HUES6 (cell line): Measurements from ENCODE around the gene ZNF487.
"Not testable (repeated sequence)": the region's sequence is repeated elsewhere in the genome, so short reads cannot be mapped to it uniquely, and the experiment has no call there.

ENCODE experiments used
- H3K27ac ChIP-seq: 2 replicates; pipeline ENCODE4 v1.7.0; 2013; ENCODE audit warnings: low read depth, mild to moderate bottlenecking, low read length, inconsistent platforms
- H3K27me3 ChIP-seq: 2 replicates; pipeline ENCODE4 v1.6.1; 2013; ENCODE audit warnings: low read length; ENCODE audit not compliant: control insufficient read depth, insufficient read depth
- H3K36me3 ChIP-seq: 2 replicates; pipeline ENCODE4 v1.6.1; 2013; ENCODE audit warnings: low read length; ENCODE audit not compliant: control insufficient read depth, insufficient read depth
- H3K4me1 ChIP-seq: 2 replicates; pipeline ENCODE4 v1.6.1; 2013; ENCODE audit warnings: low read length; ENCODE audit not compliant: control insufficient read depth, insufficient read depth
- H3K4me3 ChIP-seq: 2 replicates; pipeline ENCODE4 v1.5.1; 2013; ENCODE audit warnings: low read depth, low read length
- H3K9ac ChIP-seq: one replicate; pipeline ENCODE4 v1.6.1; 2013; ENCODE audit warnings: mild to moderate bottlenecking, low read length
- H3K9me3 ChIP-seq: 2 replicates; pipeline ENCODE4 v1.6.1; 2013; ENCODE audit warnings: low read depth, low read length; ENCODE audit not compliant: control insufficient read depth, insufficient read depth

ZNF487 gene

GRCh38 chr10:43465736-43466120 lies 28.8 kb downstream of the ZNF487 start:
- not testable (repeated sequence) for H3K36me3 ChIP-seq, H3K4me3 ChIP-seq, H3K4me1 ChIP-seq, H3K9ac ChIP-seq, H3K27ac ChIP-seq, H3K9me3 ChIP-seq, H3K27me3 ChIP-seq

- Histone ChIP-seq H3K9me3 (peaks cover 4% of the 10 kb centered on the region; the same call in 1 of the 2 replicates), H3K4me3 (no peak overlapping the region), H3K27me3 (no peaks in the 10 kb centered on the region), H3K9ac (no peak overlapping the region), H3K36me3 (no peaks in the 10 kb centered on the region), H3K27ac (no peak overlapping the region), H3K4me1 (no peaks in the 10 kb centered on the region)
Measured at GRCh38 chr10:43471146-43471545, 34.2 kb downstream of the ZNF487 start.

DNA sequence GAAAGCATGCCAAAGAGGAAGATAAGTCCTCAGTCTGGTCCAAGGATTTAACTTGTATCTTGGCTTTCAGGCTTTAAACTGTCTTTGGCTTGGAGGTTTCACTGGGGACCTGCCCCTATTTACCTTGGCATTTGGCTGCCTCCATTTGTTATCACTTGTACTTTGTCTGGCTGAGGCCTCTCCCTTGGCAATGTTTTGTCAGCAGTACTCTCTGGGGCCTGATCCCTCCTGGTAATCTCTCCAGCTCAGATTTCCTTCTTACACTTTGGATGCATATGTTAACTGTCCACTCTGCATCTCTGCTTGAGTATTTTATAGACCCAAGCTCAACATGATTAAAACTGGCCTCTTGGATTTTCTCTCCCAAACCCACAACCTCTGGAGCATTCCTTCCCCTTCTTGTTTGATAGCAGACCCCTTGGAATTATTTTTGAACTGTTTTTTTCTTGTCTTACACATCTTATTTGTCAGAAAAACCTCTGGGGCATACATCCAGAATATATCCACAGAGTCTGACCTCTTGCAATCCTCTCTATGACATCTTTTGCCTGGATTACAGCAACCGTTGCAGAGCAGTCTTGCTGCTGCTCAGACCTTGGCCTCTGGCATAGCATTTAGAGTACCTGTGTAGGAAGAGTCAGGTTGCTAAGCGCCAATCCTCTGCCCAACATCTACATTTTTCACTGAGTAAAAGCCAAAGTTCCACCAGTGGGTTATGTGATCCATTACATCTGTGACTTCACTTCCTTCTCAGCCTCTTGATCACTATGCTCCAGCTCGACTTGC lies 35.2 kb downstream of the ZNF487 start:
- no peak overlapping the region for H3K4me3 ChIP-seq
- H3K4me1 ChIP-seq: no peaks in the 10 kb centered on the region
- H3K27ac ChIP-seq: no peak overlapping the region
- H3K9ac ChIP-seq: no peak overlapping the region
- H3K27me3 ChIP-seq: no peaks in the 10 kb centered on the region
- peaks cover 4% of the 10 kb centered on the region; the same call in 1 of the 2 replicates for H3K9me3 ChIP-seq
- no peaks in the 10 kb centered on the region for H3K36me3 ChIP-seq

DNA sequence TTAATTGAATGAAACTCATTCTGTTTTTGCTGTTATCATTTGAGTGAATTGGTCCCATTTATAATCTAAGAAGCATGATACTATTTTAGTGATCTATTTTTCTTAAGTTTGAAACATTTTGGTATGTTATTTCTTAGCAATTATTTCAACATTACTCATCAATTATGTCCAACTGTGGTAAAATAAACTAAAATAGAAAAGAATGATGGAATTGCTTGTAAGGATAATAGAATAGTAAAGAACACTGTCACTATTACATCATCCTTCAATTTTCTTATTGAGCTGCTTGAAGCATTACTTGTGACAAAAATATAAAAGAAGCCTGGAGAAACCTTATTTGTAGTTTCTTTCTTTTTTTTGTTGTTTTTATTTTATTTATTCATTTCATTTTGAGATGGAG lies 42.4 kb downstream of the ZNF487 start:
- Histone ChIP-seq H3K4me3 (no peak overlapping the region), H3K36me3 (no peaks in the 10 kb centered on the region; the same call in 1 of the 2 replicates), H3K4me1 (no peaks in the 10 kb centered on the region), H3K27ac (no peak overlapping the region), H3K9me3 (peaks cover 28% of the 10 kb centered on the region), H3K27me3 (no peaks in the 10 kb centered on the region), H3K9ac (no peak overlapping the region)

GRCh38 chr10:43482319-43483078 lies 45.6 kb downstream of the ZNF487 start:
- no peaks in the 10 kb centered on the region; the same call in 1 of the 2 replicates for H3K36me3 ChIP-seq
- no peak overlapping the region for H3K9ac ChIP-seq
- no peak overlapping the region for H3K27ac ChIP-seq
- H3K4me3 ChIP-seq: no peak overlapping the region
- H3K4me1 ChIP-seq: no peaks in the 10 kb centered on the region
- no peaks in the 10 kb centered on the region for H3K27me3 ChIP-seq
- H3K9me3 ChIP-seq: peaks cover 32% of the 10 kb centered on the region

DNA sequence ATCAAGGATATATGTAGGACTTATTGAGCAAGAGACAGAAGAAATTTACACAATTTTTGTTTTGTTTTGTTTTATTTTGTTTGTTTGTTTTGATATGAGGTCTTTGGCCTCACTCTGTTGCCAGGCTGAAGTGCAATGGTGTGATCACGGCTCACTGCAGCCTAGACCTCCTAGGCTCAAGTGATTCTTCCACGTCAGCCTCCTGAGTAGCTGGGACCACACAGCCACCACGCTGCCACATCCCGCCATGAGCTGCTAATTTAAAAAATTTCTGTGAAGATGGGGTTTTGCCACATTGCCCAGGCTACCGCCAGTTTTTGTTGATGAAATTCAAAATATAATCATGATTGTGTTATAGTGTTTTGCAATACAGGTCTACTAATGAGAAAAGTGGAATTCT lies 54.9 kb downstream of the ZNF487 start:
- Histone ChIP-seq H3K9ac (no peak overlapping the region), H3K27me3 (no peaks in the 10 kb centered on the region), H3K9me3 (no peaks in the 10 kb centered on the region), H3K36me3 (no peaks in the 10 kb centered on the region), H3K4me3 (no peak overlapping the region), H3K4me1 (no peaks in the 10 kb centered on the region), H3K27ac (no peak overlapping the region)

DNA sequence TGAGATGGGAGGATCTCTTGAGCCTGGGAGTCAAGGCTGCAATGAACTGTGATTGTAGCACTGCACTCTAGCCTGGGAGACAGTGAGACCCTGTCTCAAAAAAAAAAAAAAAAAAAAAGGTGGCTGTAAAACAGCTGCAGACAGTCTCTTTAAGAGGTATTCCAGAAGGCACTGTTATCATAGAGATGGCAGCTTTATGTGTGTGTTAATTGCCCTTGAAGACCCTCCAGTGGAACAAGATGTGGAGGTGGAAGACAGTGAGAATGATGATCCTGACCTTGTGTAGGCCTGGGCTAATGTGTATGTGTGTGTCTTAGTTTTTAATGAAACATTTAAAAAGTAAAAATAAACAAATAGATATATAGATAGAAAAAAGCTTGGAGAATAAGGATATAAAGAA lies 66.0 kb downstream of the ZNF487 start:
- no peaks in the 10 kb centered on the region for H3K4me1 ChIP-seq

DNA sequence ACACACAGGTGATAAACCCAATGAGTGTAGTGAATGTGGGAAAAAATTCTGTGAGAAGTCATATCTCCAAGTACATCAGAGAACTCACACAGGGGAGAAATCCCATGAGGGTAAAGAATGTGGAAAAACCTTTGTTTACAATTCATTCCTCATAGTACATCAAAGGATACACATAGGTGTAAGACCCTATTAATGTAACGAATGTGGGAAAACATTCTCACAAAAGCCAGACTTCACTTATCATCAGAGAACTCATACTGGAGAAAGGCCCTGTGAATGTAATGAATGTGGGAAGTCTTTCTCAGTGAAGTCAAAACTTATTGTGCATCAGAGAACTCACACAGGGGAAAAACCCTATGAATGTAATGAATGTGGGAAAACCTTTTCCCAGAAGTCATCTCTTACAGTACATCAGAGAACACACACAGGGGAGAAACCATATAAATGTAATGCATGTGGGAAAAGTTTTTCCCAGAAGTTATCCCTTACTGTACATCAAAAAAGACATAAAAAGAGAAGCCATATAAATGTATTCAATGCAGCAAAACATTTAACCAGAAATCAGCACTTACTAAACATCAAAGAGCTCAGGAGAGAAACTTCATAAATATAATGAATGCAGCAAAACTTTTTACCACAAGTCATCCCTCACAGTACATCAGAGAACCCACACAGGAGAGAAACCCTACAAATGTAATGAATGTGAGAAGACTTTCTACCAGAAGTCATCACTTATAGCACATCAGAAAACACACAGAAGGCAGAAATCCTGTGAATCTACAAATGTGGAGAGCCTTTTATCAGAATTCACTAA lies 87.7 kb downstream of the ZNF487 start:
- Histone ChIP-seq H3K9ac (no peak overlapping the region), H3K27me3 (no peaks in the 10 kb centered on the region), H3K4me1 (no peaks in the 10 kb centered on the region), H3K27ac (no peak overlapping the region), H3K36me3 (no peaks in the 10 kb centered on the region), H3K9me3 (peaks cover 52% of the 10 kb centered on the region), H3K4me3 (no peak overlapping the region)

More for the DNA sequence above, 66.0 kb downstream of the ZNF487 start:
- H3K9me3 ChIP-seq: peaks cover 9% of the 10 kb centered on the region; the same call in 1 of the 2 replicates
- no peaks in the 10 kb centered on the region for H3K27me3 ChIP-seq
- no peak overlapping the region for H3K27ac ChIP-seq
- no peak overlapping the region for H3K9ac ChIP-seq
- no peaks in the 10 kb centered on the region for H3K36me3 ChIP-seq
- no peak overlapping the region for H3K4me3 ChIP-seq
